ENCODE data around the gene SCGB1D2.

Gene SCGB1D2

GRCh38 chr11:62251698-62252097, 9.7 kb downstream of the SCGB1D2 start:
- Histone ChIP-seq H2BK120ac (ENCODE audit: low read depth, low read length) (no peak overlapping the region), H2AFZ (ENCODE audit: low read length) (no peak overlapping the region), H3K79me1 (ENCODE audit: low read depth, low read length) (no peaks in the 10 kb centered on the region), H3K4me3 (ENCODE audit: low read length in 2 of 2) (no peak overlapping the region), H3K4me2 (ENCODE audit: insufficient read depth, low read length, poor library complexity, severe bottlenecking) (no peak overlapping the region), H2BK15ac (ENCODE audit: low read length) (no peak overlapping the region), H3K9me3 (replicated peaks in 1 of 2; ENCODE audit: control insufficient read depth in 2 of 2, insufficient read depth in 1 of 2, low read depth in 1 of 2, low read length in 2 of 2) (peaks cover 8 to 10% of the 10 kb centered on the region in 2 donors), H3K27ac (replicated peaks; ENCODE audit: low read length) (no peak overlapping the region), H3K18ac (ENCODE audit: low read length) (no peak overlapping the region), H3K27me3 (ENCODE audit: control insufficient read depth in 3 of 3, insufficient read depth in 3 of 3, low read depth in 1 of 3, low read length in 3 of 3) (peaks cover 0 to 2% (median 0%) of the 10 kb centered on the region in 3 experiments), H3K14ac (ENCODE audit: low read length) (no peak overlapping the region), H2BK5ac (ENCODE audit: low read length) (no peak overlapping the region), H4K91ac (ENCODE audit: low read depth, low read length, poor library complexity) (no peak overlapping the region), H2BK12ac (ENCODE audit: low read length) (no peak overlapping the region), H3K36me3 (replicated peaks in 1 of 2; ENCODE audit: control insufficient read depth in 2 of 2, insufficient read depth in 2 of 2, low read length in 2 of 2) (no peaks in the 10 kb centered on the region), H4K8ac (ENCODE audit: low read depth, low read length) (no peak overlapping the region), H2AK5ac (ENCODE audit: low read depth, low read length) (no peak overlapping the region), H3K4me1 (ENCODE audit: control insufficient read depth in 2 of 2, insufficient read depth in 1 of 2, low read depth in 1 of 2, low read length in 2 of 2) (no peaks in the 10 kb centered on the region), H3K23ac (ENCODE audit: low read depth, low read length, poor library complexity) (no peak overlapping the region), H3K4ac (ENCODE audit: low read length) (no peak overlapping the region), H3K9ac (ENCODE audit: low read depth, low read length, poor library complexity) (no peak overlapping the region)
- no peak for DNase-seq (ENCODE audit: low spot score)
- WGBS, 2 donors (ENCODE audit: extremely low coverage in 2 of 2, insufficient read length in 2 of 2, insufficient replicate concordance in 1 of 2), result no CpG with 5 or more reads among the region's 4 CpGs

GRCh38 chr11:62253999-62254542, 12.0 kb downstream of the SCGB1D2 start:
- no peak overlapping the region for H4K8ac ChIP-seq (ENCODE audit: low read depth, low read length)

GRCh38 chr11:62256281-62256680, 14.2 kb downstream of the SCGB1D2 start:
- Histone ChIP-seq H3K79me1 (ENCODE audit: low read depth, low read length) (no peaks in the 10 kb centered on the region), H3K9me3 (replicated peaks in 1 of 2; ENCODE audit: control insufficient read depth in 2 of 2, insufficient read depth in 1 of 2, low read depth in 1 of 2, low read length in 2 of 2) (peaks cover 5 to 8% of the 10 kb centered on the region in 2 donors)

More at GRCh38 chr11:62253999-62254542, 12.0 kb downstream of the SCGB1D2 start:
- H3K27me3 ChIP-seq (ENCODE audit: control insufficient read depth in 3 of 3, insufficient read depth in 3 of 3, low read depth in 1 of 3, low read length in 3 of 3), result peaks cover 0 to 2% (median 0%) of the 10 kb centered on the region in 3 experiments
- H3K4ac ChIP-seq (ENCODE audit: low read length), result no peak overlapping the region
- no peak overlapping the region for H3K27ac ChIP-seq (replicated peaks; ENCODE audit: low read length)
- no peak overlapping the region for H2BK12ac ChIP-seq (ENCODE audit: low read length)
- no peaks in the 10 kb centered on the region for H3K36me3 ChIP-seq (replicated peaks in 1 of 2; ENCODE audit: control insufficient read depth in 2 of 2, insufficient read depth in 2 of 2, low read length in 2 of 2)
- no CpG with 5 or more reads among the region's 3 CpGs for WGBS, 2 donors (ENCODE audit: extremely low coverage in 2 of 2, insufficient read length in 2 of 2, insufficient replicate concordance in 1 of 2)
- no peak overlapping the region for H3K4me2 ChIP-seq (ENCODE audit: insufficient read depth, low read length, poor library complexity, severe bottlenecking)
- H2BK120ac ChIP-seq (ENCODE audit: low read depth, low read length), result no peak overlapping the region
- no peak overlapping the region for H2AK5ac ChIP-seq (ENCODE audit: low read depth, low read length)
- H2BK15ac ChIP-seq (ENCODE audit: low read length), result no peak overlapping the region
- H4K91ac ChIP-seq (ENCODE audit: low read depth, low read length, poor library complexity), result no peak overlapping the region
- H3K14ac ChIP-seq (ENCODE audit: low read length), result no peak overlapping the region
- no peak overlapping the region for H3K18ac ChIP-seq (ENCODE audit: low read length)
- H3K9me3 ChIP-seq (replicated peaks in 1 of 2; ENCODE audit: control insufficient read depth in 2 of 2, insufficient read depth in 1 of 2, low read depth in 1 of 2, low read length in 2 of 2), result peaks cover 8 to 10% of the 10 kb centered on the region in 2 donors
- H3K23ac ChIP-seq (ENCODE audit: low read depth, low read length, poor library complexity), result no peak overlapping the region
- H2AFZ ChIP-seq (ENCODE audit: low read length), result no peak overlapping the region
- no peaks in the 10 kb centered on the region for H3K4me1 ChIP-seq (ENCODE audit: control insufficient read depth in 2 of 2, insufficient read depth in 1 of 2, low read depth in 1 of 2, low read length in 2 of 2)
- no peak for DNase-seq (ENCODE audit: low spot score)
- H3K9ac ChIP-seq (ENCODE audit: low read depth, low read length, poor library complexity), result no peak overlapping the region
- H2BK5ac ChIP-seq (ENCODE audit: low read length), result no peak overlapping the region
- H3K79me1 ChIP-seq (ENCODE audit: low read depth, low read length), result no peaks in the 10 kb centered on the region
- H3K4me3 ChIP-seq (ENCODE audit: low read length in 2 of 2), result no peak overlapping the region

DNA sequence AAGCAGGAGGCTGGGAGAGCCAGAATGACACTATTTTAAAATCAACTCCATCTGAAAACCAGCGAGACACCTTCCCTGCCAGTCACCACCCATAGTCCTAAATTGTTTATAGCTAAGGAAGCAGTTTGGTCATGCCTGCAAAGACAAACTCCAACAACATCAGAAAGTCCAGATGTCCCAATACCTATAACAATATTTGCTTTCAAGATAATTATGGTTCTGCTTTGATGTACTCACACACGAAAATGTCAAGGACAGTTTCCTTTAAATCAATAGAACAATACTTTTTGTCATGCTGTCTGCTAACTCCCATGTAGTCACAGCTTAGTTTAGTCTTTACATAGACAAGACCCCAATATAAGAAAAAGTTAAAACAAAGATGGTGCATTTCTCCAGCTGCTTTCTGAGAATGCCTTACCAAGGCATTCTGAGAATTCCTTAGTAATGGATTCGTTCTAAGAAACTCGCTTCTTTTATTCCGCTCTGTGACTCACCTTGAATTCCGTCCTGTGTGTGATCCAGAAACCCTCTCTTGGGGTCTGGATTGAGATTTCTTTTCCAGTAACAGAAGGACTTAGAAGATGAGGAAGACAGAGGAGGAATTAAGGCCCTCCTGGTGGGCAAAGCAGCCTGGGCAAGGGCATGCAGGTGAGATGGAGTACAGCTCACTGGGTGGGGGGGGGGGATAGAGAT, 18.4 kb downstream of the SCGB1D2 start:
- Histone ChIP-seq H3K18ac (ENCODE audit: low read length) (no peak overlapping the region), H3K27ac (replicated peaks; ENCODE audit: low read length) (no peak overlapping the region), H4K91ac (ENCODE audit: low read depth, low read length, poor library complexity) (no peak overlapping the region), H2BK5ac (ENCODE audit: low read length) (no peak overlapping the region), H2AK5ac (ENCODE audit: low read depth, low read length) (no peak overlapping the region), H3K79me1 (ENCODE audit: low read depth, low read length) (no peaks in the 10 kb centered on the region), H2BK15ac (ENCODE audit: low read length) (no peak overlapping the region), H3K14ac (ENCODE audit: low read length) (no peak overlapping the region), H3K9ac (ENCODE audit: low read depth, low read length, poor library complexity) (no peak overlapping the region), H4K8ac (ENCODE audit: low read depth, low read length) (no peak overlapping the region), H3K36me3 (replicated peaks in 1 of 2; ENCODE audit: control insufficient read depth in 2 of 2, insufficient read depth in 2 of 2, low read length in 2 of 2) (no peaks in the 10 kb centered on the region), H3K27me3 (ENCODE audit: control insufficient read depth in 3 of 3, insufficient read depth in 3 of 3, low read depth in 1 of 3, low read length in 3 of 3) (peaks cover 0 to 4% (median 0%) of the 10 kb centered on the region in 3 experiments), H3K4me2 (ENCODE audit: insufficient read depth, low read length, poor library complexity, severe bottlenecking) (no peak overlapping the region), H2BK120ac (ENCODE audit: low read depth, low read length) (no peak overlapping the region), H3K9me3 (replicated peaks in 1 of 2; ENCODE audit: control insufficient read depth in 2 of 2, insufficient read depth in 1 of 2, low read depth in 1 of 2, low read length in 2 of 2) (no peaks in the 10 kb centered on the region), H3K4ac (ENCODE audit: low read length) (no peak overlapping the region), H3K4me3 (ENCODE audit: low read length in 2 of 2) (no peak overlapping the region), H2BK12ac (ENCODE audit: low read length) (no peak overlapping the region), H2AFZ (ENCODE audit: low read length) (no peak overlapping the region), H3K23ac (ENCODE audit: low read depth, low read length, poor library complexity) (no peak overlapping the region), H3K4me1 (ENCODE audit: control insufficient read depth in 2 of 2, insufficient read depth in 1 of 2, low read depth in 1 of 2, low read length in 2 of 2) (no peaks in the 10 kb centered on the region)
- no CpG with 5 or more reads among the region's 6 CpGs for WGBS, 2 donors (ENCODE audit: extremely low coverage in 2 of 2, insufficient read length in 2 of 2, insufficient replicate concordance in 1 of 2)
- no peak for DNase-seq (ENCODE audit: low spot score)

More at GRCh38 chr11:62256281-62256680, 14.2 kb downstream of the SCGB1D2 start:
- no peak overlapping the region for H2BK120ac ChIP-seq (ENCODE audit: low read depth, low read length)
- peaks cover 0 to 2% (median 0%) of the 10 kb centered on the region in 3 experiments for H3K27me3 ChIP-seq (ENCODE audit: control insufficient read depth in 3 of 3, insufficient read depth in 3 of 3, low read depth in 1 of 3, low read length in 3 of 3)
- H2BK15ac ChIP-seq (ENCODE audit: low read length), result no peak overlapping the region
- H3K36me3 ChIP-seq (replicated peaks in 1 of 2; ENCODE audit: control insufficient read depth in 2 of 2, insufficient read depth in 2 of 2, low read length in 2 of 2), result no peaks in the 10 kb centered on the region
- H2AK5ac ChIP-seq (ENCODE audit: low read depth, low read length), result no peak overlapping the region
- no peak overlapping the region for H4K91ac ChIP-seq (ENCODE audit: low read depth, low read length, poor library complexity)
- H2BK12ac ChIP-seq (ENCODE audit: low read length), result no peak overlapping the region
- DNase-seq (ENCODE audit: low spot score), result no peak
- H2BK5ac ChIP-seq (ENCODE audit: low read length), result no peak overlapping the region
- H4K8ac ChIP-seq (ENCODE audit: low read depth, low read length), result no peak overlapping the region
- no peak overlapping the region for H3K4me2 ChIP-seq (ENCODE audit: insufficient read depth, low read length, poor library complexity, severe bottlenecking)
- no peak overlapping the region for H3K4me3 ChIP-seq (ENCODE audit: low read length in 2 of 2)
- H3K18ac ChIP-seq (ENCODE audit: low read length), result no peak overlapping the region
- no peak overlapping the region for H2AFZ ChIP-seq (ENCODE audit: low read length)
- no peak overlapping the region for H3K14ac ChIP-seq (ENCODE audit: low read length)
- no CpG with 5 or more reads among the region's 2 CpGs for WGBS, 2 donors (ENCODE audit: extremely low coverage in 2 of 2, insufficient read length in 2 of 2, insufficient replicate concordance in 1 of 2)
- no peak overlapping the region for H3K27ac ChIP-seq (replicated peaks; ENCODE audit: low read length)
- H3K4ac ChIP-seq (ENCODE audit: low read length), result no peak overlapping the region
- H3K4me1 ChIP-seq (ENCODE audit: control insufficient read depth in 2 of 2, insufficient read depth in 1 of 2, low read depth in 1 of 2, low read length in 2 of 2), result no peaks in the 10 kb centered on the region
- no peak overlapping the region for H3K23ac ChIP-seq (ENCODE audit: low read depth, low read length, poor library complexity)
- no peak overlapping the region for H3K9ac ChIP-seq (ENCODE audit: low read depth, low read length, poor library complexity)
